CD14-positive monocyte (primary cell): Measurements from ENCODE around the gene GRIN3B. TPM values are rescaled to one million over a fixed set of nuclear protein-coding genes. Genes with fewer than 3 reads are reported as not detected.

Experiments
- DNase-seq, 3 donors: peaks; one replicate each; pipeline ENCODE4 v3.0.0-alpha.2; 2011 to 2022
- H2AFZ ChIP-seq: 2 replicates; pipeline ENCODE4 v1.6.0; 2012; ENCODE audit warnings: mild to moderate bottlenecking, low read depth, low read length, inconsistent platforms; ENCODE audit not compliant: insufficient read depth, poor library complexity, severe bottlenecking
- H3K27ac ChIP-seq, 2 donors: 1 replicate in 1 of 2; 2 replicates in 1 of 2; pipeline ENCODE4 v1.5.1; 2012 to 2013; ENCODE audit warnings: low read length in 2 of 2, control low read depth in 1 of 2, inconsistent platforms in 1 of 2, low read depth in 1 of 2, mild to moderate bottlenecking in 1 of 2
- H3K27me3 ChIP-seq, 2 donors: one replicate each; pipeline versions ENCODE4 v1.6.0 to v1.6.1; 2011 to 2013; ENCODE audit warnings: low read length in 2 of 2; ENCODE audit not compliant: control insufficient read depth in 2 of 2, insufficient read depth in 2 of 2
- H3K36me3 ChIP-seq, 2 donors: replicated peaks in 1 of 2; 1 replicate in 1 of 2; 2 replicates in 1 of 2; pipeline versions ENCODE4 v1.5.1 to v1.6.1; 2012 to 2013; ENCODE audit warnings: low read length in 2 of 2, control low read depth in 1 of 2, inconsistent platforms in 1 of 2, mild to moderate bottlenecking in 1 of 2; ENCODE audit not compliant: insufficient read depth in 2 of 2, control insufficient read depth in 1 of 2
- H3K4me1 ChIP-seq, 2 donors: 1 replicate in 1 of 2; 2 replicates in 1 of 2; pipeline versions ENCODE4 v1.5.1 to v1.6.1; 2012 to 2013; ENCODE audit warnings: low read length in 2 of 2, control low read depth in 1 of 2, inconsistent platforms in 1 of 2, mild to moderate bottlenecking in 1 of 2, moderate library complexity in 1 of 2; ENCODE audit not compliant: insufficient read depth in 2 of 2, control insufficient read depth in 1 of 2
- H3K4me2 ChIP-seq: replicated peaks from 2 replicates; pipeline ENCODE3; 2012; ENCODE audit warnings: low read length, moderate library complexity, mild to moderate bottlenecking; ENCODE audit not compliant: poor library complexity, severe bottlenecking; ENCODE audit errors: extremely low read depth
- H3K4me3 ChIP-seq, 3 experiments: fragments of 200-600 bp in 1 of 3; sonication (generic) in 1 of 3; replicated peaks in 1 of 3; 1 replicate in 2 of 3; 2 replicates in 1 of 3; pipeline ENCODE4 v1.5.1; 2011 to 2013; ENCODE audit warnings: low read length in 3 of 3, mild to moderate bottlenecking in 3 of 3, control low read depth in 2 of 3, low read depth in 2 of 3, inconsistent platforms in 1 of 3, moderate library complexity in 1 of 3
- H3K79me2 ChIP-seq: 2 replicates; pipeline ENCODE4 v1.6.0; 2012; ENCODE audit warnings: mild to moderate bottlenecking, control low read depth, inconsistent platforms, low read length, moderate library complexity; ENCODE audit not compliant: insufficient read depth
- H3K9ac ChIP-seq: 2 replicates; pipeline ENCODE4 v1.6.0; 2017; ENCODE audit warnings: low read length, mild to moderate bottlenecking; ENCODE audit not compliant: insufficient read depth, poor library complexity, severe bottlenecking
- H3K9me3 ChIP-seq, 2 donors: replicated peaks in 1 of 2; 1 replicate in 1 of 2; 2 replicates in 1 of 2; pipeline versions ENCODE4 v1.5.1 to v1.6.1; 2012 to 2013; ENCODE audit warnings: low read length in 2 of 2, control low read depth in 1 of 2; ENCODE audit not compliant: control insufficient read depth in 1 of 2, insufficient read depth in 1 of 2
- H4K20me1 ChIP-seq: 2 replicates; pipeline ENCODE4 v1.6.0; 2012; ENCODE audit warnings: mild to moderate bottlenecking, low read length, control low read depth, moderate library complexity; ENCODE audit not compliant: insufficient read depth
- H3K27ac Mint-ChIP-seq, 7 donors: one replicate each; pipeline ENCODE4 v1.8.0; 2020; ENCODE audit warnings: mild to moderate bottlenecking in 7 of 7, mixed read lengths in 7 of 7, moderate library complexity in 6 of 7, inconsistent platforms in 2 of 7
- H3K27me3 Mint-ChIP-seq, 3 donors: one replicate each; pipeline ENCODE4 v1.8.0; 2021 to 2022; ENCODE audit warnings: low read depth in 3 of 3, mild to moderate bottlenecking in 3 of 3, mixed read lengths in 3 of 3, moderate library complexity in 3 of 3, inconsistent platforms in 1 of 3
- H3K36me3 Mint-ChIP-seq, 2 donors: one replicate each; pipeline ENCODE4 v1.8.0; 2020; ENCODE audit warnings: mixed read lengths in 2 of 2, inconsistent platforms in 1 of 2, mild to moderate bottlenecking in 1 of 2
- H3K4me1 Mint-ChIP-seq: one replicate; pipeline ENCODE4 v1.8.0; 2020; ENCODE audit warnings: mild to moderate bottlenecking, mixed read lengths
- H3K4me3 Mint-ChIP-seq, 2 donors: one replicate each; pipeline ENCODE4 v1.8.0; 2020; ENCODE audit warnings: mild to moderate bottlenecking in 2 of 2, mixed read lengths in 2 of 2, moderate library complexity in 1 of 2
- H3K9me3 Mint-ChIP-seq, 7 donors: one replicate each; pipeline ENCODE4 v1.8.0; 2020 to 2022; ENCODE audit warnings: mixed read lengths in 7 of 7, mild to moderate bottlenecking in 6 of 7, moderate library complexity in 6 of 7, inconsistent platforms in 2 of 7
- WGBS: methylation state at CpG from one replicate; pipeline ENCODE4 v1.1.5; 2013; ENCODE audit warnings: missing lambda C conversion rate; ENCODE audit not compliant: insufficient coverage; 5-methylcytosine and 5-hydroxymethylcytosine counted together
- intact Hi-C, 2 donors: fragments of 100-400 bp; cut with micrococcal nuclease; formaldehyde crosslinking; loops; one replicate each; pipeline versions ENCODE4 v1.15.0 to v1.15.1; 2023
- polyA plus RNA-seq, 3 donors: library from polyadenylated mRNA; depleted of rRNA in 1 of 3; unstranded in 2 of 3; stranded (reverse) in 1 of 3; fragments of 300-500 nt in 2 of 3; fragments of >200 nt in 1 of 3; fragmentation: Illumina TruSeq in 2 of 3; gene quantifications; 1 replicate in 2 of 3; 2 replicates in 1 of 3; pipeline ENCODE4 v1.2.3, GENCODE V29; 2012 to 2021
- TF ChIP-seq, protein P1 (sequence below): fragments of 200-600 bp; IDR thresholded peaks from one replicate; pipeline ENCODE4 v1.8.0; 2022; ENCODE audit warnings: antibody characterized with exemption, mild to moderate bottlenecking

GRIN3B gene
- polyA plus RNA-seq, 3 donors = 0.13 to 0.27 TPM; not detected in 1

DNA sequence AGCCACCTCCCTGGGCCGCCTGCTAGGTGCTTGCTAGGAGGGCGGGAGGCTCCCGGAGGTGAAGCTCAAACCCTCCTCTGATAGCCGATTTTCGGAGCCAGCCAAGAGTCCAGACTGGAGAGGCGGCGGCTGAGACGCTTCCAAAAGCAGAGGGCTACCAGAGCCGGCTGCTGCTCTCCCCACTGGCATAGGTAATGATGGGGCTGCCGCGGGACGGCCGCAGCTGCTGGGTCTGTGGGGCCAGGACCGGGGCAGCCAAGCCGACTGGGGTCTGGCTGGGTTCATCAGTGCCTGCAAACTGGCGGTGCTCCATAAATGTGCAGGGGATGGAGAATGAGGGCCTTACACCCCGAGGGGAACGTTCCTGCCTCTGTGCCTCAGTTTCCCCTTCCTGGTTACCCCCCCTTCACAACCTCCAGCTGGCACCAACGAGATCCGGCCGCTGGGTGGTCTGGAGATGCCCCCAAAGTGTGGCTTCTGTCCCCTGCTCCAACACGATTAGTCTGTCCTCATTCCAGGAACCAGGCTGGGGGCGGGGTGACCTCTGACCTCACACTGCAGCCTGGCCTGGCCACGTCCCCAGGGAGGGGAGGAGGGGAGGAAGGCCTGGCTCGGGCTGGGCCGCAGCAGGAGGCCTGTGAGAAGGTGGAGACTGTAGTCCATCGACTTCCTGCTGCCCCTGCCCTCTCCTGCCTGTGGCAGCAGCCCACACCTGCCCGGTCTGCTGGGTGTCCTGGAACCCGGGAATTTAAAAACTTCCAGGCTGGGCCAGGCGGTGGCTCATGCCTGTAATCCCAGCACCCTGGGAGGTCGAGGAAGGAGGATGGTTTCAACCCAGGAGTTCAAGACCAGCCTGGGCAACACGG lies 19.9 kb upstream of the GRIN3B start:
- peak overlapping the region in 1 of 7 donors; percentile 40 for H3K27ac Mint-ChIP-seq
- H3K4me1 ChIP-seq = peaks cover 18 to 27% of the 10 kb centered on the region in 2 donors
- no peaks in the 10 kb centered on the region for H3K9me3 Mint-ChIP-seq
- no peak overlapping the region for H2AFZ ChIP-seq
- peaks cover 19% of the 10 kb centered on the region for H4K20me1 ChIP-seq
- peaks cover 0 to 4% (median 1%) of the 10 kb centered on the region in 3 donors for H3K27me3 Mint-ChIP-seq
- no peak overlapping the region for H3K4me2 ChIP-seq
- intact Hi-C loops = loop anchor here (5.0 to 10.0 kb wide), 3 partner anchors 118 to 208 kb away; no protein-coding TSS in a partner anchor
- H3K36me3 Mint-ChIP-seq = peaks cover 2 to 3% of the 10 kb centered on the region in 2 donors
- no peaks in the 10 kb centered on the region for H3K36me3 ChIP-seq
- no peak overlapping the region for H3K9ac ChIP-seq
- peaks cover 14% of the 10 kb centered on the region for H3K4me1 Mint-ChIP-seq
- H3K27ac ChIP-seq = no peak overlapping the region
- no peak overlapping the region for H3K4me3 Mint-ChIP-seq
- H3K9me3 ChIP-seq = no peaks in the 10 kb centered on the region
- peaks cover 9% of the 10 kb centered on the region for H3K79me2 ChIP-seq
- H3K4me3 ChIP-seq = no peak overlapping the region
- WGBS = 74% methylated on average over 26 of the region's 32 CpGs
- DNase-seq = no peak
- H3K27me3 ChIP-seq = no peaks in the 10 kb centered on the region
- TF ChIP-seq, protein P1, sequence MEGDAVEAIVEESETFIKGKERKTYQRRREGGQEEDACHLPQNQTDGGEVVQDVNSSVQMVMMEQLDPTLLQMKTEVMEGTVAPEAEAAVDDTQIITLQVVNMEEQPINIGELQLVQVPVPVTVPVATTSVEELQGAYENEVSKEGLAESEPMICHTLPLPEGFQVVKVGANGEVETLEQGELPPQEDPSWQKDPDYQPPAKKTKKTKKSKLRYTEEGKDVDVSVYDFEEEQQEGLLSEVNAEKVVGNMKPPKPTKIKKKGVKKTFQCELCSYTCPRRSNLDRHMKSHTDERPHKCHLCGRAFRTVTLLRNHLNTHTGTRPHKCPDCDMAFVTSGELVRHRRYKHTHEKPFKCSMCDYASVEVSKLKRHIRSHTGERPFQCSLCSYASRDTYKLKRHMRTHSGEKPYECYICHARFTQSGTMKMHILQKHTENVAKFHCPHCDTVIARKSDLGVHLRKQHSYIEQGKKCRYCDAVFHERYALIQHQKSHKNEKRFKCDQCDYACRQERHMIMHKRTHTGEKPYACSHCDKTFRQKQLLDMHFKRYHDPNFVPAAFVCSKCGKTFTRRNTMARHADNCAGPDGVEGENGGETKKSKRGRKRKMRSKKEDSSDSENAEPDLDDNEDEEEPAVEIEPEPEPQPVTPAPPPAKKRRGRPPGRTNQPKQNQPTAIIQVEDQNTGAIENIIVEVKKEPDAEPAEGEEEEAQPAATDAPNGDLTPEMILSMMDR = no peak

DNA sequence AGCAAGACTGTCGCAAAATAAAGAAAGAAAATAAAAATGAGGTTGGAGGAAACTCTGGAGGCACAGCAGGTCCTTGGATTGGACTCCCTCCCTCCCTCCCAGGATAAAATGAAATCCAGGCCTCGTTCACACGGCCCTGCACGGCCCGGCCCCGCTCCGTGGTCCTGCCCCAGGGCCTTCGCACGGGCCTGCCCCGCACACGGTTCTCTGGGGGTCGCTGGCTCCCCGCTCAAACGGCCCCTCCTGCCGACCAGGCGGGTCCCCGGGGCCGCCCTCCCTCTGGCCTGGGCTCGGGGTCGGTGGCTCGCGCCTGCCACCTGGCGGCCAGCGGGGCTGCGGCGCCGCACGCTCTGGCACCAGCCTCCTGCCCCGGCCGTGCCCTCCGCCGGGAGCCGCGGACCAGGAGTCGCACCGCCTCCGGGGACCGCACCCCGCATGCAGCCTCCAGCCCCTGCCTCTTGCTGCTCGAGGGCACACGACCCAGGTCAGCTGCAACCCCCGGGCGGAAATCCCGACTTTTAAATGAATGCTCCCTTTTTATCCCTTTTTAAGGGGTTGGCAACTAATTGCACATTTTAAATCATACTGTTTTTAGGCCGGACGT lies 17.6 kb upstream of the GRIN3B start:
- Mint-ChIP-seq H3K4me3 (peak overlapping the region; percentile 7 to 48), H3K4me1 (peaks cover 17% of the 10 kb centered on the region), H3K9me3 (no peaks in the 10 kb centered on the region), H3K27me3 (peaks cover 0 to 4% (median 1%) of the 10 kb centered on the region in 3 donors), H3K36me3 (peaks cover 9 to 15% of the 10 kb centered on the region in 2 donors), H3K27ac (no peak overlapping the region)
- intact Hi-C loops = loop anchor here (1.0 to 10.0 kb wide), 6 partner anchors 60 to 210 kb away; no protein-coding TSS in a partner anchor
- Histone ChIP-seq H3K9me3 (no peaks in the 10 kb centered on the region), H3K27ac (no peak overlapping the region), H3K4me2 (peak overlapping the region; percentile 78), H3K4me3 (peak overlapping the region in 1 of 3 experiments; percentile 53), H3K9ac (no peak overlapping the region), H2AFZ (peak overlapping the region; percentile 50), H3K27me3 (no peaks in the 10 kb centered on the region), H3K79me2 (peaks cover 12% of the 10 kb centered on the region), H3K36me3 (peaks cover 0 to 13% of the 10 kb centered on the region in 2 donors), H3K4me1 (peaks cover 18 to 28% of the 10 kb centered on the region in 2 donors), H4K20me1 (no peaks in the 10 kb centered on the region)
- TF ChIP-seq, protein P1 = peak; percentile 93
- under 1% methylated on average over 42 of the region's 46 CpGs for WGBS
- peak; percentile 43 to 67 (median 57) for DNase-seq
